ENCODE data around the gene TYW1B. TPM values are rescaled to one million over a fixed set of nuclear protein-coding genes. Genes with fewer than 3 reads are reported as not detected.
"Not testable (repeated sequence)": the region's sequence is repeated elsewhere in the genome, so short reads cannot be mapped to it uniquely, and the experiment has no call there.

The TYW1B gene
- total and polyA plus RNA-seq, 3 experiments from 2014 or later, result 1.5 to 5.1 (median 4.7) TPM

DNA sequence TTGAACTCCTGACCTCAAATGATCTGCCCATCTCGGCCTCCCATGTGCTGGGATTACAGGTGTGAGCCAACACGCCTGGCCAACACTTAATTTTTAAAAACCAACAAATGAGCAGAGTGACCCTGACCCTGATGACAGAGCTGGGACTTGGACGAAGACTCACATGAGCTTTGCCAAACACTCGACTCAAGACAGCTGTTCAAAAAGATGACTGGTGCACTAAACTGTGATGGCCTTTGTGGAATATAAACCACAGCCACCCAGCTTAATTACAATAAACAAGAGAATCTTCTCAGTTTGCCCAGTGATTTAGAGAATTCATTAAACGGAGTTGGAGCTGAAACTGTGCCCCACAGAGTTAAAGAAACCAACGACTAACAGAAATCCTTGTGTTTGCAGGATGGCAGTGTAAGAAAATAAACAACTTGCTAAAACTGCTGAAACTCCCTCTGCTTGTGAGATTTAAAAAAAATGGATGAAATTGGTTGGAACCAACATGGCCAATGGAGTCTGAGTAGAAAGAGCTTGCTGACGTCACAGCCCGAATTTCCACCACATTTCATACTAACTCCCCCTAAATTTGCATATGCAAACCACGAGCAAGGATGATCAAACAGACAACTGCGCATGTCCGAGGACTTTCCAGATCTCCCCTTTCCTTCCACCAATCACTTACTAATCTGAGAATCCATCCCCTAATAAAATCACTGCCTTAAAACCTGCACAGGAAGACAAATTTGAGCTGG, 209.4 kb downstream of the TYW1B start:
- H3K27me3 ChIP-seq (ENCODE audit: insufficient read depth, low read length, poor library complexity, severe bottlenecking), result not testable (repeated sequence)
- H3K4me1 Mint-ChIP-seq, result peaks cover 9 to 15% (median 14%) of the 10 kb centered on the region in 3 donors

DNA sequence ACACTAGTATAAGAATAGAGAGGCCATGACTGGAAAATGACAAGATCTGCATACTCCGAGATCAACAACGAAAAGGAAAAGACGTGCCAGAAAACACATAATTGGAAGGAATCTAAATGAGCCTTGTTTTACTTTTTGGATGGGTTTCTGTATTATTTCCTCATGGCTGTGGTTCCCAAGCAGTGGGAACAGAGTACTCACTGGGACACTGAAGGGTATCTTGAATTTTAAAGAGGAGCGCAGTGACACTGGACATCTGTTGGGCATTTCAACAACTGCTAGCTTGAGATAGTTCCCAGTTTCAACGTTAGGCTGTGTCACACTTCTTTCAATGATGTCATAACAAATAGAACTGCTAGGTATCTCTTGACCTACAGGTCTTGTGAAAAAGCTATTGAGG, 218.2 kb downstream of the TYW1B start:
- H3K9me3 Mint-ChIP-seq; H3K4me3 Mint-ChIP-seq; H3K27ac ChIP-seq (ENCODE audit: low read depth, low read length); H3K27me3 Mint-ChIP-seq; H3K4me1 ChIP-seq (ENCODE audit: insufficient read depth, low read length); CTCF ChIA-PET; POLR2A ChIA-PET; H3K36me3 ChIP-seq (ENCODE audit: insufficient read depth, low read length); H3K4me1 Mint-ChIP-seq; H3K9me3 ChIP-seq (ENCODE audit: low read length); DNase-seq; H3K4me3 ChIP-seq (ENCODE audit: low read length); H3K27me3 ChIP-seq (ENCODE audit: insufficient read depth, low read length, poor library complexity, severe bottlenecking): not testable (repeated sequence)
- Mint-ChIP-seq H3K27ac (peak overlapping the region in 1 of 8 donors; percentile 17), H3K36me3 (peaks cover 27 to 62% (median 30%) of the 10 kb centered on the region in 3 donors)

More for the DNA sequence above, 209.4 kb downstream of the TYW1B start:
- POLR2A ChIA-PET; DNase-seq; H3K9me3 ChIP-seq (ENCODE audit: low read length); CTCF ChIA-PET; H3K36me3 ChIP-seq (ENCODE audit: insufficient read depth, low read length); H3K4me1 ChIP-seq (ENCODE audit: insufficient read depth, low read length); H3K27me3 Mint-ChIP-seq; H3K4me3 ChIP-seq (ENCODE audit: low read length); H3K4me3 Mint-ChIP-seq; H3K27ac ChIP-seq (ENCODE audit: low read depth, low read length); H3K27ac Mint-ChIP-seq: not testable (repeated sequence)
- Mint-ChIP-seq H3K36me3 (peaks cover 28 to 61% (median 34%) of the 10 kb centered on the region in 3 donors), H3K9me3 (peaks cover 0 to 23% (median 9%) of the 10 kb centered on the region in 5 donors)

DNA sequence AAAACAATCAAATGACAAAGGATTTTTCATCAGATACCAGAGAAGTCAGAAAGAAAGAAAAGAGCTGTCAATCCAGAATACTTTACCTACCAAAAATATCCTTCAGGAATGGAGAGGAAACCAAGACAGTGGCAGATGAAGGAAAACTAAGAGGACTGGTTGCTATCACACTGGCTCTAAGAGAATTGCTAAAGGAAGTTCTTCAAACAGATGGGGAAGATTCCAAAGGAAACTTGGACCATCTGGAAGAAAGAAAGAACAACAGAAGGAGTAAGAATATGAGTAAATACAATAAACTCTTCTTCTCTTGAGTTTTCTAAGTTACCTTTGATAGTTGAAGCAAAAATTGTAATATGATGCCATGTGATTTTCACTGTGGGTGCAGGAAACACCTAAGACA, 220.0 kb downstream of the TYW1B start:
- CTCF ChIA-PET; DNase-seq; H3K4me3 ChIP-seq (ENCODE audit: low read length); H3K36me3 ChIP-seq (ENCODE audit: insufficient read depth, low read length); H3K9me3 ChIP-seq (ENCODE audit: low read length); H3K9me3 Mint-ChIP-seq; H3K4me1 ChIP-seq (ENCODE audit: insufficient read depth, low read length); H3K27ac ChIP-seq (ENCODE audit: low read depth, low read length); H3K4me3 Mint-ChIP-seq; H3K27me3 ChIP-seq (ENCODE audit: insufficient read depth, low read length, poor library complexity, severe bottlenecking); H3K27me3 Mint-ChIP-seq; POLR2A ChIA-PET; H3K4me1 Mint-ChIP-seq: not testable (repeated sequence)
- Mint-ChIP-seq H3K27ac (peak overlapping the region in 1 of 8 donors; percentile 42), H3K36me3 (peaks cover 27 to 65% (median 32%) of the 10 kb centered on the region in 3 donors)

DNA sequence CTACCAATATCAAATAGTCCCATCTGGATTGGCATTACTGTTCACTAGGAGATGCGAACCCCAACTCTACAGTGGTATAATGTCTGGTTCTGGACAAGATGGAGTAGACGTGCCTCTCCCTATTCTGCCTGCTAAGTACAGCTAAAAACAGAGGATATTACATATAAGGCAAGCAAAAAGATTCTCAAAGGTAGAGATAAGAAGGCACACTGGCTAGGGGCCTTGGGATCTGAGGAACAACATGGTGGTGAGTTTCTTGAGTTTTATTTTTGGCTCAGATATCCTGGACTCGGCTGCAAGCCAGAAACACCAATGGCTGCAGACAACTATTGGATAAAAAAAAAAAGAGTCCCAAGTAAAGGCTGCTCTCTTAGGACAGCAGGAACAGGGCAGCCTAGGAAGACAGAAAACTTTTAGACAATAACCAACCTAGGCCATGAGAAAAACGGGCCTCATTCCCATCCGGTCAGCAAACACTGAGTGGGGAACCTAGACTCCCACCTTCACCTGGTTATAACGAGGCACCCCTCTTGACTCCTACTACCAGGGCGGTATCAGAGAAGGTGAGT, 222.1 kb downstream of the TYW1B start:
- H3K9me3 Mint-ChIP-seq; H3K4me3 ChIP-seq (ENCODE audit: low read length); H3K36me3 ChIP-seq (ENCODE audit: insufficient read depth, low read length); POLR2A ChIA-PET; H3K4me1 Mint-ChIP-seq; DNase-seq; CTCF ChIA-PET; H3K27ac ChIP-seq (ENCODE audit: low read depth, low read length); H3K27me3 ChIP-seq (ENCODE audit: insufficient read depth, low read length, poor library complexity, severe bottlenecking); H3K9me3 ChIP-seq (ENCODE audit: low read length); H3K4me3 Mint-ChIP-seq; H3K27me3 Mint-ChIP-seq; H3K27ac Mint-ChIP-seq; H3K4me1 ChIP-seq (ENCODE audit: insufficient read depth, low read length): not testable (repeated sequence)
- H3K36me3 Mint-ChIP-seq, result peaks cover 24 to 61% (median 33%) of the 10 kb centered on the region in 3 donors

DNA sequence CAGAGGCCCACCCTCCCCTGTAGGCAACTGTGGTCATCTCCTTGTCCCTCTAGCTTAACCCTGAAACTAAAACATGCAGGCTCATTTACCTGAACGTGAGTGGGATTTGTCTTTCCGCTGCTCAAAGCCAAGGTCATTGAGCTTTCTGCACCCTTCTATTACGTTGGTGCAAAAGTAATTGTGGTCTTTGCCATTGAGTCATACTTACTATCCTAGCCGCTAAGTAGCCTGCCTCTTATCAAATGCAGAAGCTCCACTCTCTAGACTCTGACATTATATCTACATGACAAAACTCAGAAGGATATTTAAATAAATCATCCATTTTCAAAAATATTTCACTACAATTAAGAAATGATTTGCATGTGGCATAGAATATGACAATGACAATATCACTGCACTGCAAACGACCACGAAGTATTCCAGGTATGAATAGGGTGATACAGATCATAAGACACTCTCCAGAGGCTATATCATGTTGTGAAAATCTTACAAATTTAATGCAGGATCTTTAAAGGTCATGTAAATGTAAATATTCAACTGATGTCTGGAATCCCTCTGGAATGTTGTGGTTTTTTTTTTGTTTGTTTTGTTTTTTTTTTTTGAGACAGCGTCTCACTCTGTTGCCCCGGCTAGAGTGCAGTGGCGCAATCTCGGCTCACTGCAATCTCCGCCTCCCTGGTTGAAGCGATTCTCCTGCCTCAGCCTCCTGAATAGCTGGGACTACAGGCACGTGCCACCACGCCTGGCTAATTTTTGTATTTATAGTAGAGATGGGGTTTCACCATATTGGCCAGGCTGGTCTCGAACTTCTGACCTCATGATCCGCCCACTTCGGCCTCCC, 223.0 kb downstream of the TYW1B start:
- H3K4me1 ChIP-seq (ENCODE audit: insufficient read depth, low read length); H3K36me3 ChIP-seq (ENCODE audit: insufficient read depth, low read length); H3K4me1 Mint-ChIP-seq; H3K27me3 Mint-ChIP-seq; DNase-seq; H3K9me3 ChIP-seq (ENCODE audit: low read length); H3K4me3 ChIP-seq (ENCODE audit: low read length); POLR2A ChIA-PET; H3K27ac ChIP-seq (ENCODE audit: low read depth, low read length); CTCF ChIA-PET; H3K9me3 Mint-ChIP-seq; H3K27me3 ChIP-seq (ENCODE audit: insufficient read depth, low read length, poor library complexity, severe bottlenecking); H3K4me3 Mint-ChIP-seq: not testable (repeated sequence)
- peaks cover 19 to 62% (median 30%) of the 10 kb centered on the region in 3 donors for H3K36me3 Mint-ChIP-seq
- peak overlapping the region in 1 of 8 donors; percentile 42 for H3K27ac Mint-ChIP-seq

DNA sequence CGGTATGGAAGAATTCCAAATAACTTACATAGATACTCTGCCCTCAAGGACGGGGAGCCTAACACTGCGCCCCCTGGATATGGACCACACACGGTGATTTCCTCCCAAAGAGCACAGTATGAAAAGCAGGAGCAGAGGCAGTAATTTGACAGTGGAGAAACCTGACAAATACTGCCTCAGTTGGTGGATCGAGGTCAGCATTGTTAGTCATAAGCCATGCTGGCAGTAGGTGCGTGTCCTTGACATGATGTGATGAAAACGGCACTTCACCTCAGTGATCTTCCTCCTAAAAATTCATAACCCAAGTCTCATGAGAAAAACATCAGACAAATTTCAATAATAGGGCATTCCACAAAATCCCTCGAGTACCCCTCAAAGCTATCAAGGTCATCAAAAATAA, 224.5 kb downstream of the TYW1B start:
- H3K9me3 Mint-ChIP-seq; H3K27me3 ChIP-seq (ENCODE audit: insufficient read depth, low read length, poor library complexity, severe bottlenecking); H3K27ac ChIP-seq (ENCODE audit: low read depth, low read length); H3K9me3 ChIP-seq (ENCODE audit: low read length); H3K4me1 Mint-ChIP-seq; DNase-seq; H3K4me3 ChIP-seq (ENCODE audit: low read length); H3K36me3 ChIP-seq (ENCODE audit: insufficient read depth, low read length); H3K27me3 Mint-ChIP-seq; CTCF ChIA-PET; H3K27ac Mint-ChIP-seq; POLR2A ChIA-PET; H3K4me1 ChIP-seq (ENCODE audit: insufficient read depth, low read length); H3K4me3 Mint-ChIP-seq: not testable (repeated sequence)
- H3K36me3 Mint-ChIP-seq, result peaks cover 14 to 58% (median 28%) of the 10 kb centered on the region in 3 donors

DNA sequence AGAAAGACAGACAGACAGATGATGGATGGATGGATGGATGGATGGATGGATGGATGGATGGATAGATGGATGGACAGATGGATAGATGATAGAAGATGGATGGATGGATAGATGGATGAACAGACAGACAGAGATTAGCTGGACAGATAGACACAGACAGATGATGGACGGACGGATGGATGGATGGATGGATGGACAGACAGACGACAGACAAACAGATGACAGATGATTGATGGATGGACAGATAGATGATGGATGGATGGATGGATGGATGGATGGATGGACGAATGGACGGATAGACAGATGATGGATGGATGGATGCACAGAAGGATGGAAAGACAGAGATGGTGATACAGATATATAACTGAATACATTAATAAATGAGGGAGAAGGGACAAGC, 224.9 kb downstream of the TYW1B start:
- Histone ChIP-seq H3K4me1 (ENCODE audit: insufficient read depth, low read length) (no peaks in the 10 kb centered on the region), H3K27me3 (ENCODE audit: insufficient read depth, low read length, poor library complexity, severe bottlenecking) (no peaks in the 10 kb centered on the region), H3K27ac (ENCODE audit: low read depth, low read length) (no peak overlapping the region), H3K4me3 (ENCODE audit: low read length) (no peak overlapping the region), H3K36me3 (ENCODE audit: insufficient read depth, low read length) (no peaks in the 10 kb centered on the region), H3K9me3 (ENCODE audit: low read length) (no peaks in the 10 kb centered on the region)
- Mint-ChIP-seq H3K27ac (no peak overlapping the region), H3K27me3 (no peaks in the 10 kb centered on the region), H3K36me3 (peaks cover 11 to 56% (median 28%) of the 10 kb centered on the region in 3 donors), H3K4me1 (peaks cover 0 to 4% (median 2%) of the 10 kb centered on the region in 3 donors), H3K9me3 (no peaks in the 10 kb centered on the region), H3K4me3 (no peak overlapping the region)
- CTCF ChIA-PET, result no interaction called here
- no peak for DNase-seq
- POLR2A ChIA-PET, result no interaction called here

DNA sequence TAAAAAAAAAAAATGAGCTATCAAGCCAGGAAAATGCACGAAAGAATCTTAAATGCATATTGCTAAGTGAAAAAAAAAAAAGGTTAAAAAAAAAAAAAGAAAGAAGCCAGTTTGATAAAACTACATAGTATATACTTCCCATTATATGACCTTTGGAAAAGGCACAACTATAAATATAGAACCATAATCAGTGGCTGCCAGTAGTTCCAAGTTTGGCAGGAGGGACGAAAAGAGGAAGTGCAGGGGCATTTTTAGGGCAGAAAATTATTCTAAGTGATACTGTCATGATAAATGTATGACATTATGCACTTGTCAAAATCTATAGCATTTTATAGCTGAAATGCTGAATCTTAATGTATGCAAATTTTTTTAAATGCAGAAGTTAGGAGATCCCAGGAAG, 226.3 kb downstream of the TYW1B start:
- H3K27me3 ChIP-seq (ENCODE audit: insufficient read depth, low read length, poor library complexity, severe bottlenecking); H3K4me3 Mint-ChIP-seq; H3K4me3 ChIP-seq (ENCODE audit: low read length); H3K9me3 ChIP-seq (ENCODE audit: low read length); POLR2A ChIA-PET; H3K9me3 Mint-ChIP-seq; H3K36me3 ChIP-seq (ENCODE audit: insufficient read depth, low read length); DNase-seq; H3K27me3 Mint-ChIP-seq; H3K27ac ChIP-seq (ENCODE audit: low read depth, low read length); H3K4me1 Mint-ChIP-seq; CTCF ChIA-PET; H3K4me1 ChIP-seq (ENCODE audit: insufficient read depth, low read length): not testable (repeated sequence)
- peaks cover 11 to 57% (median 28%) of the 10 kb centered on the region in 3 donors for H3K36me3 Mint-ChIP-seq
- peak overlapping the region in 1 of 8 donors; percentile 5 for H3K27ac Mint-ChIP-seq
